ENCODE data around the gene POM121L12.

The POM121L12 gene

GRCh38 chr7:53035499-53036412 is at the start of gene POM121L12:
Gene POM121L12, plus strand, starts transcription at chr7:53035633. Its CDS starts 39 bp downstream, at chr7:53035672.
- DNase-seq (ENCODE audit: low spot score) = no peak

DNA sequence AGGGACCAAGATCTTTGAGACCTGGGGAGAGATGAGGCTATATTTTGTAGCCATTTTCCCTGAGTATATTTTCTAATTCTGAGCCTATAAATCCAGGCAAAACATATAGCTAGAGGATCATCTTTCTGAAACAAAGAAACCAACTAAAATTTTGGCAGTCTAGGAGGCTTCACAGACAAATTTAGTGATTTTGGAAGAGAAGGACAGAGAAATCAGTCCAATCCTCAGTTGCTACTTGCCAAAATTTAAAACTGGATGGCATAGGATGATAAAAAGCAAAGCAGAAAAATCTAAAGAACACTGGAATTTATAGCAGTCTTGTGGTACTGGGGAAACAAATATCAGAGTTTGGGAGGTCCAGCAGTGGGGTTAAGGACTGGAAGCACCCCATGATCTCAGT is 43.4 kb upstream of the POM121L12 start:
- no peak for DNase-seq (ENCODE audit: low spot score)

GRCh38 chr7:52992479-52993162 is 42.8 kb upstream of the POM121L12 start:
- no peak for DNase-seq (ENCODE audit: low spot score)

DNA sequence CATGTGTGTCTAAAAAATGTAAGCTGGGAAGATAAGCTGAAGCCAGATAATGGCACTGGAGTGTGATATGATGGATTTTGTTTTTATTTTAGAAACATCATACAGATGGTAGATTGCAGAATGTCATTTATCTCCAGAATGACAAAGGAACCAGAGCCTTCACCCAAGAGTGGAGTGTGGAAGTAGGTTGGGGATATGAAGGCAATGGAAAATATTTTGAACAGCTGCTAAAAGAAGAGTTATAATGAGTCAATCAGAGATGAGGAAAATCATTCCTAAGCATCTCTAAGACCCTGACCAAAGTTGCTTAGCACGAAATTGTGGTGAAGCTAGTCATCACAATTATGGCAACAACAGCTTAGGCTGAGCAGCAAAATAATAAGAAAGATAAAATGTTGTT is 39.8 kb upstream of the POM121L12 start:
- DNase-seq (ENCODE audit: low spot score) = no peak

DNA sequence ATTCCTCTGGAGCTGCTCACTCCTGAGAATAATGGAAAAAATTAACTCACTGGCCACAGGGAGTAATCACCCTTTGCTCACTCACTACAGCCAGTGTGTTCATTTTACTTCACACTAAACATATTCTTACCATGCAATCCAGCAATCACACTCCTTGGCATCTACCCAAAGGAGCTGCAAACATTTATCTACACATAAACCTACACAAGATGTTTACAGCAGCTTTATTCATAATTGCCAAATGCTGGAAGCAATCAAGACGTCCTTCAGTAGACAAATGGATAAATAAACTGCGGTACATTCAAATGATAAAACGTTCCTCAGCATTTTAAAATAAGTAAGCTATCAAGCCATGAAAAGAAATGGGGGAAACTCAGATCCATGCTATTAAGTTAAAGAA is 34.2 kb upstream of the POM121L12 start:
- DNase-seq (ENCODE audit: low spot score) = peak; percentile 33

- no peak for DNase-seq (ENCODE audit: low spot score)
Measured at GRCh38 chr7:53002389-53002788, 33.0 kb upstream of the POM121L12 start.

GRCh38 chr7:53003653-53004445 is 31.6 kb upstream of the POM121L12 start:
- no peak for DNase-seq (ENCODE audit: low spot score)

- DNase-seq (ENCODE audit: low spot score) = no peak
Measured at GRCh38 chr7:53013925-53014324, 21.5 kb upstream of the POM121L12 start.

- no peak for DNase-seq (ENCODE audit: low spot score)
Measured at GRCh38 chr7:53015463-53015862, 20.0 kb upstream of the POM121L12 start.

DNA sequence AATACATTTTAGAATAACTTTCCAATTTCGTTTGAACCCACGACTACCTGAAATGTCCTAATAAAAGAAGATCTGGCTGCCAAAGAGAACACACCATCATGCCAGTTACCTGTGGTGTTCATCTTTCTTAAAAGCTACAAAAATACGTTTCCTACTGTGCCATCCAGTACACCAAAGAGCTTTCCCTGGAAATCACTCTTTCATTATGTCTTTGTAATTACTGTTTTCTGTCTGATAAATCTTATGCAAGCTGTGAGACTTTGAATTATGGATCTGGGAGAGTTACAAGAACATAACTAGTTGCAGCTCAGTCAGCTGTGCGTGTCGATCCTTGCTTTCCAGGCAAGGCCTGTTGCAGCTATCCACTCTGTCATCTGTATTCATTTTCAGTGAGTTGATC is 12.5 kb upstream of the POM121L12 start:
- DNase-seq (ENCODE audit: low spot score) = no peak

GRCh38 chr7:53048638-53049037 is 13.2 kb downstream of the POM121L12 start:
- no peak for DNase-seq (ENCODE audit: low spot score)

DNA sequence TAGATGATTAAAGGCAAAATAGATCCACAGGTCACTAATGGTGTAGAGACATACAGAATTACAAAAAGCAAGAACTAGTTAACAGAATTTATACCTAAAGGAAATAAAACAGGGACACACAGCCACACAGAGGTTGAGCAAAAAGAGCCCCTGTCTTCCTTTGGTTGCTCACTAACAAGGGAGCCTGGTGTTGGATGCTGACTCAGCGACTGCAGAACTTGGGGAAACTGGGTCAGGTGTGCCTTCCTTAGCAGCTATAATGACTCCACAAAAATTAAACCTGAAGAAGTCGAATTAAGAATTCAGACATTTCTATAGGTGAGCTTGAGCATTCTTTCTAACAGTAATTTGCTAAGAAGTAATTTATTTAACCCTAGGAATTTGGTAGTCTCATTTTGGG is 15.0 kb downstream of the POM121L12 start:
- no peak for DNase-seq (ENCODE audit: low spot score)

DNA sequence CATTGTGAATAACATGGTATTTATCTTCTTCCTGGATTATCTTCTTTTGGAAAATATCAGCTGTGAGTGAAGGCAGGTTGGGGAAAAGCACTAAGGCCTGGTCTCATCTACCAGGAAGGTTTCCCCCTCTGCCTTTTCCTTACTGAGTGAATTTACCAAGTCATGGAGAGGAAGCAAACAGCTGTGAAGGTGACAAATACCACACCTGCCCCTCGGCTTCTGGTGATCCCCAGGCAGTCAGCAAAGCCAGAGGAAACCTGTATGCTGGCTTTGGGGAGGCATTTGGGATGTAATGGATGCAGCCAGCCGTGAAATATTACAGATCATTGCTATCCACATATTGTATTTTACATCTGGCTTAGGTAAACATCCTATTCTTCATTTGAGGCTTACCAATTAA is 24.2 kb downstream of the POM121L12 start:
- DNase-seq (ENCODE audit: low spot score) = no peak

DNA sequence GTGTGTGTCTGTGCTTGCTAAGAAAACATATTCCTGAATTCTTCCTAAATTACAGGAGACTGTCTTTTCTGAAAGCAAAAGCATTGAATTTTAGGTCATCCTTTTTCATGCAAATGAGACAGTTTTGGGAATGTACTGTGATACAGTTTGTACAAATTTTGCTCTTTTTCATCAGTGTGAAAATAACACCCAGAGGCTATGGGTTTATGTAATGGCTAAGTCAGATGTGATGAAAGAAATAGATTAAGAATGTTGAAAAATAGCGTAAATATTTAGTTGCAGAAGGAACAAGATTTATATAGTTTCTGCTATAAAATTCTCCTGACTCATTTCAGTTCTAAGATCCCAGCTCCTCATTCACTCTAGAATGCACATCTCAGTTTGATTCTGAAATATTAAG is 24.6 kb downstream of the POM121L12 start:
- no peak for DNase-seq (ENCODE audit: low spot score)

DNA sequence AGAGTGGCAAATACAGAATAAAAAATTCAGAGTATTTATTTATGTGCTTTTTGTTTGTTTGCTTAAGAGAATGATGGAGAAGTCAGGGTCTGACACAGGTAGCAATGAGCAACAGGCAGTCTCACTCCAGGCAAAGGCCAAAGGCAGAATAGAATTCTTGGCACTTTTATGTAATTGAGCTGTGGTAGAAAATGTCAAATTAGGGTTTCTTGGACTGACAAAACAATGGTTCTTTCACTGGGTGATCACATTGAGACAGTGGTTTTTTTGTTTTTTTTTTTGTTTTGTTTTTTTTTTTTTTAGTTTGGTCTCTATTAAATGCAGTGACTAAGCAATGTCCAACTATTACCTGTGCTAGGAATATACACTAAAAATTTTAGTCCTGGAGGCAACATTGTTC is 27.4 kb downstream of the POM121L12 start:
- DNase-seq (ENCODE audit: low spot score) = no peak

- DNase-seq (ENCODE audit: low spot score) = no peak
Measured at GRCh38 chr7:53068673-53069072, 33.2 kb downstream of the POM121L12 start.

DNA sequence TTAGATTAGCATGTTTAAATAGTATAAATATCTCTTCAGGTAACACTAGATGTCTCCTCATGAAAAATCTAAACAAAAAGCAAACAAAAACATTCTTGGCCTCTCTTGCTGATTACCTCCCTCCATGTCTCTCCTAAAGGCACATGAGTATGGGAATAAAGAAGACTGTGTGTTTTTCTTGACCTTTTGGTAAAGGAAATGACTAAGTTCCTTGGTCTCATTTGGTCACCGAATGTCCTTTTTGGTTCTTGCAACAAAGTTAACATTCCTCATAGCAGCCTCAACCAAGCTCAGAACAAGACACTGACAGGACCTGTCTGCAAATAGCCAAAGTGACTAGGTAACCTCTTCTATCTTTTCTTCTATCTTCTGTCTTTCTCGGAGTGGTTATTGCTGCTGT is 35.5 kb downstream of the POM121L12 start:
- DNase-seq (ENCODE audit: low spot score) = no peak

Measured in kidney tubule cell (primary cell).